HepG2 (cell line): Measurements from ENCODE around the gene PPIP5K1. TPM values are rescaled to one million over a fixed set of nuclear protein-coding genes. Genes with fewer than 3 reads are reported as not detected.

Experiments
- ATAC-seq: fragments of 200-7000 bp; cut with Tn5 transposase; 3 replicates; pipeline ENCODE4 v1.9.1; 2020; ENCODE audit warnings: mild to moderate bottlenecking, moderate library complexity
- BruUV-seq: library from RNA; stranded (reverse); fragments of 400-500 nt; replicated peaks from 2 replicates; lab custom pipeline; 2021; lab: Mats Ljungman, UMichigan
- CTCF ChIA-PET: fragments of 300-600 bp; formaldehyde crosslinking; extraction: SDS; loops from one replicate; lab custom pipeline; 2021; ENCODE audit warnings: low total read pairs, inconsistent platforms, low intra/inter-chr PET ratio; lab: Yijun Ruan, JAX
- POLR2A ChIA-PET: fragments of 350-600 bp; sonication (Branson Sonifier 250); formaldehyde crosslinking; loops from one replicate; lab custom pipeline; 2020; ENCODE audit warnings: antibody characterized with exemption, inconsistent platforms; lab: Yijun Ruan, JAX
- DNase-seq: peaks from one replicate; pipeline ENCODE4 v3.0.0-alpha.2; 2015; ENCODE audit warnings: low spot score
- FAIRE-seq: peaks from 3 replicates; lab custom pipeline; 2011; peaks lifted over from hg19 to GRCh38; lab: Jason Lieb, UNC
- H2AFZ ChIP-seq: one replicate; pipeline ENCODE4 v1.6.1; 2011; ENCODE audit warnings: low read length, inconsistent platforms
- H3K27ac ChIP-seq: fragments of 300-600 bp; 3 replicates; pipeline ENCODE4 v1.8.0; 2011; ENCODE audit warnings: mixed run types, mild to moderate bottlenecking, mixed read lengths, low read length, inconsistent platforms; ENCODE audit not compliant: insufficient read depth; ENCODE audit errors: extremely low read length
- H3K27me3 ChIP-seq, 2 experiments: fragments of 200-600 bp in 1 of 2; 2 replicates in 1 of 2; 3 replicates in 1 of 2; pipeline versions ENCODE4 v1.6.0 to v1.8.0; 2011; ENCODE audit warnings: low read length in 2 of 2, mild to moderate bottlenecking in 2 of 2, moderate library complexity in 2 of 2, inconsistent platforms in 1 of 2; ENCODE audit not compliant: insufficient read depth in 2 of 2, control insufficient read depth in 1 of 2
- H3K36me3 ChIP-seq, 2 experiments: fragments of 200-600 bp in 1 of 2; replicated peaks in 1 of 2; 2 replicates in 1 of 2; 3 replicates in 1 of 2; pipeline versions ENCODE4 v1.5.1 to v1.8.0; 2011; ENCODE audit warnings: low read length in 2 of 2, inconsistent platforms in 1 of 2; ENCODE audit not compliant: insufficient read depth in 2 of 2, control insufficient read depth in 1 of 2
- H3K4me1 ChIP-seq: 2 replicates; pipeline ENCODE4 v1.5.1; 2012; ENCODE audit warnings: low read length, inconsistent platforms; ENCODE audit not compliant: insufficient read depth
- H3K4me2 ChIP-seq: 2 replicates; pipeline ENCODE4 v1.6.0; 2011; ENCODE audit warnings: low read depth, low read length, inconsistent platforms
- H3K4me3 ChIP-seq, 3 experiments: fragments of 200-600 bp in 1 of 3; sonication (generic), shearing (Covaris generic) in 1 of 3; replicated peaks in 1 of 3; 2 replicates each; pipeline ENCODE4 v1.5.1; 2011 to 2016; ENCODE audit warnings: low read length in 3 of 3, inconsistent platforms in 2 of 3, low read depth in 2 of 3, mild to moderate bottlenecking in 2 of 3, control low read depth in 1 of 3, mixed read lengths in 1 of 3; ENCODE audit not compliant: insufficient read depth in 1 of 3
- H3K79me2 ChIP-seq: one replicate; pipeline ENCODE4 v1.6.1; 2011; ENCODE audit warnings: low read length, inconsistent platforms; ENCODE audit not compliant: insufficient read depth
- H3K9ac ChIP-seq: 2 replicates; pipeline ENCODE4 v1.6.0; 2011; ENCODE audit warnings: mild to moderate bottlenecking, low read depth, low read length, inconsistent platforms; ENCODE audit not compliant: insufficient read depth
- H3K9me3 ChIP-seq: 2 replicates; pipeline ENCODE4 v1.5.1; 2012; ENCODE audit warnings: mild to moderate bottlenecking, low read length
- H4K20me1 ChIP-seq: 2 replicates; pipeline ENCODE4 v1.6.0; 2011; ENCODE audit warnings: inconsistent platforms, mild to moderate bottlenecking, low read length, moderate library complexity; ENCODE audit not compliant: insufficient read depth
- DR1 ChIP-seq: sonication (generic); formaldehyde crosslinking; IDR thresholded peaks from 2 replicates; pipeline ENCODE4 v1.8.0; 2021; ENCODE audit warnings: mild to moderate bottlenecking, missing genetic modification reagents, inconsistent platforms
- HOXD1 ChIP-seq: sonication (generic); formaldehyde crosslinking; IDR thresholded peaks from 2 replicates; pipeline ENCODE4 v1.5.0; 2020; ENCODE audit warnings: missing genetic modification reagents
- LBX2 ChIP-seq: sonication (generic); formaldehyde crosslinking; IDR thresholded peaks from 2 replicates; pipeline ENCODE4 v1.5.0; 2020; ENCODE audit warnings: missing genetic modification reagents, mild to moderate bottlenecking, borderline replicate concordance
- MIER2 ChIP-seq: IDR thresholded peaks from 2 replicates; pipeline ENCODE4 v1.6.1; 2016; ENCODE audit warnings: missing biosample characterization, missing genetic modification reagents
- NAIF1 ChIP-seq: sonication (generic); formaldehyde crosslinking; IDR thresholded peaks from 2 replicates; pipeline ENCODE4 v1.5.0; 2020; ENCODE audit warnings: mild to moderate bottlenecking, missing genetic modification reagents, borderline replicate concordance
- NR2F1 ChIP-seq, 2 experiments: fragments of 450-650 bp in 1 of 2; formaldehyde crosslinking in 1 of 2; IDR thresholded peaks; 2 replicates each; pipeline versions ENCODE4 v1.5.0 to v1.6.1; 2016 to 2020; ENCODE audit warnings: mild to moderate bottlenecking in 1 of 2, missing compliant biosample characterization in 1 of 2, missing genetic modification reagents in 1 of 2, moderate library complexity in 1 of 2
- SMARCE1 ChIP-seq: fragments of 450-650 bp; IDR thresholded peaks from 2 replicates; pipeline ENCODE4 v1.6.1; 2017; ENCODE audit warnings: borderline replicate concordance
- SRSF9 ChIP-seq: fragments of 200-400 bp; formaldehyde crosslinking; IDR thresholded peaks from 2 replicates; pipeline ENCODE4 v1.6.1; 2018; ENCODE audit warnings: borderline replicate concordance, mild to moderate bottlenecking, low read depth, low read length; ENCODE audit not compliant: insufficient read depth, poor library complexity, severe bottlenecking
- TIGD3 ChIP-seq: sonication (generic); formaldehyde crosslinking; IDR thresholded peaks from 2 replicates; pipeline ENCODE4 v1.5.1; 2020; ENCODE audit warnings: mild to moderate bottlenecking, missing genetic modification reagents, borderline replicate concordance
- ZMYM3 ChIP-seq: sonication (generic); formaldehyde crosslinking; IDR thresholded peaks from 2 replicates; pipeline ENCODE4 v1.5.1; 2020; ENCODE audit warnings: mild to moderate bottlenecking, missing genetic modification reagents
- ZNF329 ChIP-seq: sonication (generic); formaldehyde crosslinking; IDR thresholded peaks from 2 replicates; pipeline ENCODE4 v1.9.0; 2021; ENCODE audit warnings: low read depth, mild to moderate bottlenecking, missing genetic modification reagents
- ZNF619 ChIP-seq: sonication (generic); formaldehyde crosslinking; IDR thresholded peaks from 2 replicates; pipeline ENCODE4 v1.4.0; 2020; ENCODE audit warnings: mild to moderate bottlenecking, missing genetic modification reagents
- ZNF629 ChIP-seq: sonication (generic); formaldehyde crosslinking; conservative IDR thresholded peaks from 2 replicates; pipeline ENCODE4 v1.5.0; 2020; ENCODE audit warnings: missing genetic modification reagents
- ZNF670 ChIP-seq: sonication (generic); formaldehyde crosslinking; IDR thresholded peaks from 2 replicates; pipeline ENCODE4 v1.8.0; 2022; ENCODE audit warnings: mild to moderate bottlenecking, missing genetic modification reagents, borderline replicate concordance
- in situ Hi-C: cut with HindIII; loops from 2 replicates; pipeline ENCODE4 v1.10.0; 2017; ENCODE audit warnings: low pct_unique_long_range_greater_than_20kb; ENCODE audit not compliant: extremely low pct_ligation_motif_present
- intact Hi-C: fragments of 100-400 bp; cut with micrococcal nuclease; formaldehyde crosslinking; loops from one replicate; pipeline ENCODE4 v1.10.0; 2022; ENCODE audit not compliant: unreplicated experiment
- polyA plus RNA-seq, 8 experiments: library from polyadenylated mRNA; depleted of rRNA in 3 of 8; stranded (reverse) in 7 of 8; unstranded in 1 of 8; fragments of >200 nt; fragmentation: Illumina TruSeq in 4 of 8; extraction: Trizol in 4 of 8; gene quantifications; 2 replicates each; pipeline versions ENCODE4 v1.2.1 to v1.2.3, GENCODE V29; 2011 to 2016; ENCODE audit warnings: low read depth in 4 of 8, missing spikeins in 1 of 8, mixed read lengths in 1 of 8; ENCODE audit not compliant: insufficient read depth in 1 of 8
- total RNA-seq, 5 experiments: library from RNA; depleted of rRNA; stranded (reverse); fragments of >200 nt; fragmentation: Illumina TruSeq; extraction: Trizol; gene quantifications; 2 replicates each; pipeline ENCODE4 v1.2.3, GENCODE V29; 2016; ENCODE audit warnings: low read depth in 1 of 5
- TF ChIP-seq, protein P1 (sequence below): sonication (generic); formaldehyde crosslinking; IDR thresholded peaks from 2 replicates; pipeline ENCODE4 v1.8.1; 2023; ENCODE audit warnings: mild to moderate bottlenecking, inconsistent platforms, moderate library complexity, missing genetic modification reagents, borderline replicate concordance
- TF ChIP-seq, protein P2 (sequence below): sonication (generic); formaldehyde crosslinking; IDR thresholded peaks from 2 replicates; pipeline ENCODE4 v1.5.0; 2020; ENCODE audit warnings: missing genetic modification reagents, mild to moderate bottlenecking, borderline replicate concordance
- TF ChIP-seq, protein P3 (sequence below): sonication (generic); formaldehyde crosslinking; IDR thresholded peaks from 2 replicates; pipeline ENCODE4 v1.4.0; 2020; ENCODE audit warnings: mild to moderate bottlenecking, missing genetic modification reagents
- TF ChIP-seq, protein P4 (sequence below): sonication (generic); formaldehyde crosslinking; IDR thresholded peaks from 2 replicates; pipeline ENCODE4 v1.8.0; 2022; ENCODE audit warnings: mild to moderate bottlenecking, missing genetic modification reagents, moderate library complexity
- TF ChIP-seq, protein P5 (sequence below): IDR thresholded peaks from 2 replicates; pipeline ENCODE4 v1.6.1; 2016; ENCODE audit warnings: missing genetic modification reagents, missing compliant biosample characterization

The PPIP5K1 gene
- total and polyA plus RNA-seq, 2 of the 13 experiments (the other 11 are each of a cell fraction or from before 2014, with no cell fraction given) = 9.9 to 10.9 TPM

DNA sequence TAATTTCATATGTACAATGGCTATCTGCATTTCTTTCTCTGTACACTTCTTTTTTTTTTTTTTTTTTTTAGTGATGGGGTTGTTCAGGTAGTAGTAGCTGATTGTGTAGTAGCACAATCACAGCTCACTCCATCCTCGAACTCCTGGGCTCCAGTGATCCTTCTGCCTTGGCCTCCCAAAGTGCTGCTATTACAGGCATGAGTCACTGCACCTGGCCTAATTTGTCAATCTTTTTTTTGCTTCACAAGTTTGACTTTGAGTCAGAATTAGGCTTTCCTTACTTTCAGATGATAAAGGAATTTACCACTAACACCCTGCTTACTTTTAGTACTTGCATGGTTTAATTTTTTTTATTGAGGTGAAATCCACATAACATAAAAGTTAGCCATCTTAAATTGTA is 44.6 kb downstream of the PPIP5K1 start (continued):
- TF ChIP-seq, protein P1, sequence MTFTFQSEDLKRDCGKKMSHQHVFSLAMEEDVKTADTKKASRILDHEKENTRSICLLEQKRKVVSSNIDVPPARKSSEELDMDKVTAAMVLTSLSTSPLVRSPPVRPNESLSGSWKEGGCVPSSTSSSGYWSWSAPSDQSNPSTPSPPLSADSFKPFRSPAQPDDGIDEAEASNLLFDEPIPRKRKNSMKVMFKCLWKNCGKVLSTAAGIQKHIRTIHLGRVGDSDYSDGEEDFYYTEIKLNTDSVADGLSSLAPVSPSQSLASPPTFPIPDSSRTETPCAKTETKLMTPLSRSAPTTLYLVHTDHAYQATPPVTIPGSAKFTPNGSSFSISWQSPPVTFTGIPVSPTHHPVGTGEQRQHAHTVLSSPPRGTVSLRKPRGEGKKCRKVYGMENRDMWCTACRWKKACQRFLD (CRISPR knock-in tag) = no peak

DNA sequence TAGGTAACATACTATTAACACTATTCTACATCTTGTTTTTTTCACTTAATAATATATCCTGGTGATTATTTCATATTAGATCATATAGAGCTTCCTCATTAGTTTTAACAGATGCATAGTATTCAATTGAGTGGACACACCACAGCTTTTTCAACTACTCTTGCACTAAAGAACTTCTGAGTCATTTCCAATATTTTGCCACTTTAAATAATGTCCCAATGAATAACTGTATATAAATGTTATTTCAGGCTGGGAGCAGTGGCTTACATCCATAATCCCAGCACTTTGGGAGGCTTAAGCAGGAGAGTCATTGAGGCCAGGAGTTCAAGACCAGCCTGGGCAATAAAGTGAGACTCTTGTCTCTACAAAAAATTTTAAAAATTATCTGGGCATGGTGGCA is 45.7 kb downstream of the PPIP5K1 start:
- Histone ChIP-seq H3K9me3 (no peaks in the 10 kb centered on the region), H4K20me1 (no peaks in the 10 kb centered on the region), H3K4me3 (no peak overlapping the region), H3K79me2 (no peaks in the 10 kb centered on the region), H3K4me2 (no peak overlapping the region), H3K4me1 (no peaks in the 10 kb centered on the region), H3K9ac (no peak overlapping the region), H3K27me3 (no peaks in the 10 kb centered on the region), H3K27ac (no peak overlapping the region), H2AFZ (no peak overlapping the region), H3K36me3 (no peaks in the 10 kb centered on the region)
- no peak for DNase-seq
- ChIA-PET POLR2A (no interaction called here), CTCF (no interaction called here)
- no peak for FAIRE-seq
- BruUV-seq = no TSS peak
- in situ Hi-C loops (no loop called here), intact Hi-C loops (no loop called here)
- ATAC-seq = no peak
- TF ChIP-seq, protein P2, sequence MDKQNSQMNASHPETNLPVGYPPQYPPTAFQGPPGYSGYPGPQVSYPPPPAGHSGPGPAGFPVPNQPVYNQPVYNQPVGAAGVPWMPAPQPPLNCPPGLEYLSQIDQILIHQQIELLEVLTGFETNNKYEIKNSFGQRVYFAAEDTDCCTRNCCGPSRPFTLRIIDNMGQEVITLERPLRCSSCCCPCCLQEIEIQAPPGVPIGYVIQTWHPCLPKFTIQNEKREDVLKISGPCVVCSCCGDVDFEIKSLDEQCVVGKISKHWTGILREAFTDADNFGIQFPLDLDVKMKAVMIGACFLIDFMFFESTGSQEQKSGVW = no peak
- TF ChIP-seq ZNF619 (CRISPR knock-in tag) (no peak), HOXD1 (no peak), ZNF670 (no peak), ZMYM3 (CRISPR knock-in tag) (no peak), NR2F1 (CRISPR knock-in tag; IDR thresholded peaks at IDR 0.05) (no peak), ZNF329 (CRISPR knock-in tag) (no peak), MIER2 (CRISPR knock-in tag) (no peak), SRSF9 (no peak), TIGD3 (CRISPR knock-in tag) (no peak), ZNF629 (CRISPR knock-in tag) (no peak), NAIF1 (CRISPR knock-in tag) (no peak), LBX2 (CRISPR knock-in tag) (no peak), DR1 (CRISPR knock-in tag) (no peak), SMARCE1 (no peak)
- TF ChIP-seq, protein P3, sequence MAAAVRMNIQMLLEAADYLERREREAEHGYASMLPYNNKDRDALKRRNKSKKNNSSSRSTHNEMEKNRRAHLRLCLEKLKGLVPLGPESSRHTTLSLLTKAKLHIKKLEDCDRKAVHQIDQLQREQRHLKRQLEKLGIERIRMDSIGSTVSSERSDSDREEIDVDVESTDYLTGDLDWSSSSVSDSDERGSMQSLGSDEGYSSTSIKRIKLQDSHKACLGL (CRISPR knock-in tag) = no peak
- TF ChIP-seq, protein P4, sequence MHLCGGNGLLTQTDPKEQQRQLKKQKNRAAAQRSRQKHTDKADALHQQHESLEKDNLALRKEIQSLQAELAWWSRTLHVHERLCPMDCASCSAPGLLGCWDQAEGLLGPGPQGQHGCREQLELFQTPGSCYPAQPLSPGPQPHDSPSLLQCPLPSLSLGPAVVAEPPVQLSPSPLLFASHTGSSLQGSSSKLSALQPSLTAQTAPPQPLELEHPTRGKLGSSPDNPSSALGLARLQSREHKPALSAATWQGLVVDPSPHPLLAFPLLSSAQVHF = no peak
- TF ChIP-seq, protein P5, sequence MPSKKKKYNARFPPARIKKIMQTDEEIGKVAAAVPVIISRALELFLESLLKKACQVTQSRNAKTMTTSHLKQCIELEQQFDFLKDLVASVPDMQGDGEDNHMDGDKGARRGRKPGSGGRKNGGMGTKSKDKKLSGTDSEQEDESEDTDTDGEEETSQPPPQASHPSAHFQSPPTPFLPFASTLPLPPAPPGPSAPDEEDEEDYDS (CRISPR knock-in tag) = no peak
